GM10847 (cell line): Measurements from ENCODE around the gene KCNJ10.

ENCODE experiments used
- POLR2A ChIP-seq: IDR thresholded peaks from 2 replicates; pipeline ENCODE4 v1.6.1; 2011; ENCODE audit not compliant: insufficient read length; ENCODE audit errors: extremely low read depth

The KCNJ10 gene

GRCh38 chr1:159985473-159985872 lies 84.5 kb downstream of the KCNJ10 start:
- TF ChIP-seq POLR2A = no peak

- no peak for TF ChIP-seq POLR2A
Observed at GRCh38 chr1:159983681-159984080, 86.3 kb downstream of the KCNJ10 start.

GRCh38 chr1:159982280-159982679 lies 87.7 kb downstream of the KCNJ10 start:
- TF ChIP-seq POLR2A = no peak

- no peak for TF ChIP-seq POLR2A
Observed at GRCh38 chr1:159981351-159982055, 88.5 kb downstream of the KCNJ10 start.

GRCh38 chr1:159980786-159981185 lies 89.2 kb downstream of the KCNJ10 start:
- no peak for TF ChIP-seq POLR2A

GRCh38 chr1:159980076-159980475 lies 89.9 kb downstream of the KCNJ10 start:
- TF ChIP-seq POLR2A = no peak

- TF ChIP-seq POLR2A = no peak
Observed at GRCh38 chr1:159979257-159979656, 90.7 kb downstream of the KCNJ10 start.

- no peak for TF ChIP-seq POLR2A
Observed at GRCh38 chr1:159978107-159978398, 91.9 kb downstream of the KCNJ10 start.

GRCh38 chr1:159977364-159978106 lies 92.4 kb downstream of the KCNJ10 start:
- no peak for TF ChIP-seq POLR2A

GRCh38 chr1:159974350-159974965 lies 95.5 kb downstream of the KCNJ10 start:
- no peak for TF ChIP-seq POLR2A

GRCh38 chr1:159973350-159973940 lies 96.5 kb downstream of the KCNJ10 start:
- TF ChIP-seq POLR2A = no peak

GRCh38 chr1:159972443-159973205 lies 97.3 kb downstream of the KCNJ10 start:
- TF ChIP-seq POLR2A = no peak

- no peak for TF ChIP-seq POLR2A
Observed at GRCh38 chr1:159970932-159971342, 99.0 kb downstream of the KCNJ10 start.

- TF ChIP-seq POLR2A = no peak
Observed at GRCh38 chr1:159968901-159969300, 101.1 kb downstream of the KCNJ10 start.

- no peak for TF ChIP-seq POLR2A
Observed at GRCh38 chr1:159965263-159965662, 104.7 kb downstream of the KCNJ10 start.
